Caki2 (cell line): ENCODE results near the gene UBE2K. TPM values are rescaled to one million over a fixed set of nuclear protein-coding genes. Genes with fewer than 3 reads are reported as not detected.
A peak's percentile ranks its signal among the peaks of the same experiment; 100 is the strongest.
"Not testable (repeated sequence)": the region's sequence is repeated elsewhere in the genome, so short reads cannot be mapped to it uniquely, and the experiment has no call there.

Source experiments
- DNase-seq: peaks from one replicate; pipeline ENCODE4 v3.0.0-alpha.2; 2015; ENCODE audit warnings: low read depth
- in situ Hi-C: cut with HindIII; loops from 2 replicates; pipeline ENCODE4 v1.10.0; 2016; ENCODE audit warnings: low sequenced_read_pairs, low pct_unique_long_range_greater_than_20kb, mixed read lengths
- total RNA-seq: library from RNA; depleted of rRNA; stranded (reverse); fragments of >200 nt; shearing (Covaris generic); gene quantifications from 2 replicates; pipeline ENCODE4 v1.2.3, GENCODE V29; 2014; ENCODE audit warnings: low replicate concordance

Gene UBE2K
- total RNA-seq, 1 experiment from 2014 or later: 12.4 TPM

- in situ Hi-C loops, DNase-seq: not testable (repeated sequence)
Observed at GRCh38 chr4:39681003-39681402, 16.9 kb upstream of the UBE2K start.

GRCh38 chr4:39682138-39682537, 15.8 kb upstream of the UBE2K start:
- DNase-seq: no peak
- in situ Hi-C loops: no loop called here

DNA sequence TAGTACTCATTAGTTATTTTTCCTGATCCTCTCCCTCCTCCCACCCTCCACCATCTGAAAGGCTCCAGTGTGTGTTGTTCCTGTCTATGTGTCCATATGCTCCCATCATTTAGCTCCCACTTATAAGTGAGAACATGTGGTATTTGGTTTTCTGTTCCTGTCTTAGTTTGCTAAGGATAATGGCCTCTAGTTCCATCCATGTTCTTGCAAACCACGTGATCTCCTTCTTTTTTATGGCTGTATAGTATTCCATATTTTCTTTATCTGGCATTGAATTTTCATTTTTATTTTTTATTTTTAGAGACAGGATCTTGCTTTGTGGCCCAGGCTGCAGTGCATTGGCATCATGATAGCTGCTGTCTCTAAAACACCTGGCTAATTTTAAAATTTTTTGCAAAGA, 11.9 kb upstream of the UBE2K start:
- DNase-seq: no peak
- in situ Hi-C loops: no loop called here

DNA sequence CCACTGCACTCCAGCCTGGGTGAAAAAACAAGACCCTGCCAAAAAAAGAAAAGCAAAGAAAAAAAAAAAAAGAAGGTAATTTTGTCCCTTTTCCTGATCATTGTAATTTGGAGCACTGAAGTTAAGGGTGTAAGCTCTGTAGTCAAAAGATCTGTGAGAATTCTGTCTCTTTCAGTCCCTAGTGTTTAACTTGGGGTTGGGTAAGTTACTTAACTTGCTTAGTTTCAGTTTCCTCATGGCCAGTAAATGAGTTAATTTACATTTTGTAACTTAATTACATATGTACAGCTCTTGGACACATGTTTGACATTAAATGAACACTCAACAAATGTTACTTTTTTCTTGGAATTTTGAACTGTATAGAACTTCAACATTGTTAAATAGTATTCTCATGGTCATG, 10.9 kb upstream of the UBE2K start:
- in situ Hi-C loops: no loop called here
- no peak for DNase-seq

DNA sequence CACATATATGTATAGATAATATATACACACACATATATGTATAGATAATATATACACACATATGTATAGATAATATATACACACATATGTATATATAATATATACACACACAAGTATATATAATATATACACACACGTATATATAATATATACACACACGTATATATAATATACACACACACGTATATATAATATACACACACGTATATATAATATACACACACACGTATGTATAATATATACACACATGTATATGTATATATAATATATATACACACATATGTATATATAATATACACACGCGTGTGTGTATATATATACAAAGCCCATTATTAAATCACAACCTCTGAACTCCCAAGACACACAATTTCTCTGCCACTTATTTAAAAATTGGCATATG, 8.0 kb upstream of the UBE2K start:
- no peak for DNase-seq
- in situ Hi-C loops: no loop called here

DNA sequence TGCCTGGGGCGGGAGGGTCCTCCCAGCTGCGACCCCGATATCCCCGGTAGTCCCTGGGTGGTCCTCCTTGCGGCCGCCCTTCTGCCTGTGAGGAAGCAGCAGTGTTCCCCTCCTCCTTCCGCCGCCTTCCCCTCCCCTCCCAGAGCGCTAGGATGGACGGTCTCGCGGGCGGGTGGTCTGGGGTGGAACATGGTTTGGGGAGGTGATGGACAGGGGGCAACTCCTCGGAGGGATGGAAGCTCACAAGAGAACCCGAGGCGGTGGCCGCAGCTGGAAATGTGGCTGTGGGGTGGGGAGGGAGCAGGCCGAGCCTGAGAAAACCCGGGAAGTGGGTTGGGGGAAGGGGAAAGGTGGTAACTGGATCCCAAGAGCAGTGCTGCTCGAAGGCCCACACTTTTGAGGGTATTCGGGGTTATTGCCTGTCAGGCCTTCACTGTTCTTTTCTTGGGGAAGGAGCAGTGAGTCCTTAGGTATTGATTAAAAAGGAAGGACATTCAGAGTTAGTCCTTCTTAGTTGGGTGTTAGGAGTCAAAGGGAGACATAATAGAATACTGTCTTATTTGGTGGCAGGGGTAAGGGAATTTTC, 581 bp downstream of the UBE2K start:
- in situ Hi-C loops: no loop called here
- DNase-seq: no peak

DNA sequence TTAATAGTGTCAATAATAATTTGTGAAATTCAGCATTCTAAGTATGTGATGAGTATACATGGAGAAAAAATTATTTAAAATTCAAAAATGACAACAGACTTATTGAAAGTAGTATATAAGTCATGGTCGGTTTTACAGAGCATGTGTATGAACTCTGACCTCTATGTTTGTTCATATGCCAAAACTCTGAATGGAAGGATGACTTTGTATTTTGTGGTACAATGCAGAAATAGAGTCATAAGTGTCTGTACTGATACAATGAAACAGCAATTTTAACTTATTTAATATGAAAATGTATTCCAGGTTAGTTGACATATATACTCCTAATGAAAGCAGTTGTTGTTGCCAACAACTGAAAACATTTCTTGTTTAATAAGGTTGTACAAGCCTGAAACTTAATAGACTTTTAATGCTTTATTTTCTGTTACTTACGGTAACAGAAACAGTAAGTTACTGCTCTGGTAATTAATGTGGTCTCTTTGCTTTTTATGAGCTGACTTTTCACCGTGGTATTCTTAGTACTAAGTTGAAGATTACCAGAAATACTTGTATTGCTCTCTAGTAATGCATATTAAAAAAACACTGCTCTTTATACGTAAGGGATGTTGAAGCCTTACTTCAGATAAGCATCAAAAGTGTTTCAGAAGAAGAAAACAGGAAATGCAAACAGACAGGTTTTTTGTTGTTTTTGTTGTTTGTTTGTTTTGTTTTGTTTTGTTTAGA, 1.9 kb downstream of the UBE2K start:
- peak; percentile 12 for DNase-seq
- in situ Hi-C loops: no loop called here

DNA sequence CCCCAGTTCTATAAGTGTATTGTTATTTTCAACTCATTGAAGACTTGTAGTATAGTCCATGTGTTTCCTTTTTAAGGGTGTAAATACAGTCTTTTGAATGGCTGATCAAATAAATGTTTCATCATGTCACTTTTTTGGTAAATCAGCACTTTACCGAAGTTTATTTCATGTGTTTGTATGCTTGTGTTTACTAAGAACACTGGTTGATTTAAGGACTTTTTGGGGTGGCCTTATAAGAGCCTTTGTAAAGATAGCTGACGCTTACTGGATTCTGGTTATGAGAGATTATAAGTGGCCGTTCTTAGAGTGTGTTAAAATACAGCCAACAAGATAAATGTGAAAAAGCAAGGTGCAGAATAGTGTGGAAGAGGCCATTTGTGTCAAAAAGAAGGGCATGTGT, 2.6 kb downstream of the UBE2K start:
- in situ Hi-C loops: no loop called here
- no peak for DNase-seq

GRCh38 chr4:39702716-39703115, 4.8 kb downstream of the UBE2K start:
- in situ Hi-C loops: no loop called here
- DNase-seq: no peak

DNA sequence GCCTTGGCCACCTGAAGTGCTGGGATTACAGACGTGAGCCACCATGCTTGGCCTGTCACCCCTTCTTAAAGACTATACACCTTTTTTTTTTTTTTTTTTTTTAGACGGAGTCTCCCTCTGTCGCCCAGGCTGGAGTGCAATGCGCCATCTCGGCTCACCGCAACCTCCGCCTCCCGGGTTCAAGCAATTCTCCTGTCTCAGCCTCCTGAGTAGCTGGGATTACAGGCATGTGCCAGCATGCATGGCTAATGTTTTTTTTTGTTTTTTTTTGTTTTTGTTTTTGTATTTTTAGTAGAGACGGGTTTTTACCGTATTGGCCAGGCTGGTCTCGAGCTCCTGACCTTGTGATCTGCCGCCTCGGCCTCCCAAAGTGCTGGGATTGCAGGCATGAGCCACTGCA, 6.9 kb downstream of the UBE2K start:
- DNase-seq, in situ Hi-C loops: not testable (repeated sequence)

DNA sequence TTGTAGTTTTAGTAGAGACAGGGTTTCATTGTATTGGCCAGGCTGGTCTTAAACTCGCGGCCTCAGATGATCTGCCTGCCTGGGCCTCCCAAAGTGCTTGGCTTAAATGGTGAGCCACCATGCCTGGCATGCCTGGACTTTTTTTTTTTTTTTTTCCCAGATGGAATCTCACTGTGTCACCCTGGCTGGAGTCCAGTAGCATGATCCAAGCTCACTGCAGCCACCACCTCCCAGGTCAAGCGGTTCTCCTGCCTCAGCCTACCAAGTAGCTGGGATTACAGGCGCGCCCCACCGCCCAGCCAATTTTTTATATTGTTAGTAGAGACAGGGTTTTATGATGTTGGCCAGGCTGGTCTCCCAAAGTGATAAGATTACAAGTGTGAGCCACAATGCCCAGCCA, 8.4 kb downstream of the UBE2K start:
- in situ Hi-C loops: no loop called here
- DNase-seq: peak; percentile 84

DNA sequence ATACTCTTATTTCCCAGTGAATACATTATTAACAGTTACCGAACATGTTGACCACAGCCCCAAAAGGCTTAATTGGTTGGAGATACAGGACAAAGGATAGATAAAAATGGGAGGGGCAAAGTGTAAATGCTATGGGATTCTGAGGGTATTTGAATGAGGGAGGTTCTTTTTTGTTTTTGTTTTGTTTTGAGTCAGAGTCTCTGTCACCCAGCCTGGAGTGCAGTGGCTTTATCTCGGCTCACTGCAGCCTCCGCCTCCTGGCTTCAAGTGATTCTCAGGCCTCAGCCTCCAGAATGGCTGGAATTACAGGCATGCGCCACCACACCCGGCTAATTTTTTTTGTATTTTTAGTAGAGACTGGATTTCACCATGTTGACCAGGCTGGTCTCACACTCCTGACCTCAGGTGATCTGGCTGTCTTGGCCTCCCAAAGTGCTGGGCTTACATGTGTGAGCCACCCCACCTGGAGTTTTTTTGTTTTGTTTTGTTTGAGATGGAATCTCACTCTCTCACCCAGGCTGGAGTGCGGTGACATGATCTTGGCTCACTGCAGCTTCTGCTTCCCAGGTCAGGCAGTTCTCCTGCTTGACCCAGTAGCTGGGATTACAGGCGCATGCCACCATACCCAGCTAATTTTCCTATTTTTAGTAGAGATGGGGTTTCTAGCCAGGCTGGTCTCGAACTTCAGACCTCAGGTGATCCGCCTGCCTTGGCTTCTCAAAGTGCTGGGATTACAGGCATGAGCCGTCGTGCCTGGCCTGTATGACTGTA, 9.0 kb downstream of the UBE2K start:
- in situ Hi-C loops: no loop called here
- DNase-seq: peak; percentile 59

GRCh38 chr4:39710098-39710896, 12.4 kb downstream of the UBE2K start:
- no peak for DNase-seq
- in situ Hi-C loops: no loop called here

DNA sequence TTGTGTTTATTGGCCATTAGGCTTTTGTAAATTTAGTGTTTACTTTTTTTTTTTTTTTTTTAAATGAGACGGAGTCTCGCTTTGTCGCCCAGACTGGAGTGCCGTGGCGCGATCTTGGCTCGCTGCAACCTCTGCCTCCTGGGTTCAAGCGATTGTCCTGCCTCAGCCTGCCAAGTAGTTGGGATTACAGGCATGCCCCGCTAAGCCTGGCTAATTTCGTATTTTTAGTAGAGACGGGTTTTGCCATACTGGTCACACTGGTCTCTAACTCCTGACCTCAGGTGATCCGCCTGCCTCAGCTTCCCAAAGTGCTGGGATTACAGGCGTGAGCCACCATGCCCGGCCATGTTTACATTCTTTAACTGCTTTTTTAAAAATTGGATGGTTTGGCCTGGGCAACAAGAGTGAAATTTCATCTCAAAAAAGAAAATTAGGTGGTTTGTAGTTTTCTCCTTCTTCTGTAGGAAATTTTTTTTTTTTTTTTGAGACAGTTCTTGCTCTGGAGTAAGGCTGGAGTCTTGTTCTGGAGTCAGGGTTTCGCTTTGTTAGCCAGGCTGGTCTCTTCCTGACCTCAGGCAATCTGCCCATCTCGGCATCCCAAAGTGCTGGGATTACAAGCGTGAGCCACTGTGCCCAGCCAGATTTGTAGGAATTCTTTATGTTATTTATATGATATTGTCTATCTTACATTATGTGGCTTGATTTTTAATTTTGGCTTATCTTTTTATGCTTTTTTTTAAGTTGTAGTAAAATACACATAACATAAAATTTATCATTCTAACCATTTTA, 15.1 kb downstream of the UBE2K start:
- no peak for DNase-seq
- in situ Hi-C loops: no loop called here

DNA sequence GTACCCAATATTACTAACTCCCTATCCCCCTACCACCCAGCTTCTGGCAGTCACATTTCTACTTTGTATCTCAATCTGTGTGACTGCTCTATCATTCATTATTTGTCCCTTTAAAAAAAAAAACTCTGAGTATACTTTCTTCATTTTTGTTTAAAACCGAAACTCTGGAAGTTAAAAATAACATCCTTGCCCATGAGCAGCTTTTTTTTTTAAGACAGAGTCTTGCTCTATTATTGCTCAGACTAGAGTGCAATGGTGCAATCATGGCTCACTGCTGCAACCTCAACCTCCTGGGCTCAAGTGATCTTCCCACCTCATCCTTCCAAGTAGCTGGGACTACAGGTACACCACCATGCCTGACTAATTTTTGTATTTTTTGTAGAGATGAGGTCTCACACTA, 15.8 kb downstream of the UBE2K start:
- no peak for DNase-seq

DNA sequence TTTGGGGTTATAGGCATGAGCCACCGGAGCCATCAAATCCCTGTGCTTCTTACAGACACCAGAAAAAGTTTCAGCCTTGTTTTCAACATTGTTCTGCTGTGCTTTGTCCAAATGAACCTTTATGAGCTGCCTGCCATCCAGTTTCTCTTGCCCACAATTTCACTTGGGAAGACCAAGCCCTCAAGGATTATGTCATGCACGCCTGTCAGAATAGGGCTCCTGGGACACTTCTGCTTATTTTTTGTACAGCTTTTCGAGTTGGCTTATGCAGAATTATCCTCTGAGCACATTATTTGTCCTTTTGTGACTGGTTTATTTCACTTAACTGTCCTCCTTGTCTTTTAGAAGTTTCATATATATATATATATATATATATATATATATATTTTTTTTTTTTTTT, 16.2 kb downstream of the UBE2K start:
- in situ Hi-C loops: no loop called here
- no peak for DNase-seq

More for the DNA sequence above, 15.8 kb downstream of the UBE2K start:
- in situ Hi-C loops: no loop called here

GRCh38 chr4:39715788-39716187, 17.9 kb downstream of the UBE2K start:
- in situ Hi-C loops: no loop called here
- DNase-seq: no peak

- in situ Hi-C loops: no loop called here
- no peak for DNase-seq
Observed at GRCh38 chr4:39716356-39716755, 18.4 kb downstream of the UBE2K start.
